ENCODE measurements around the gene SRP68.

Gene SRP68

DNA sequence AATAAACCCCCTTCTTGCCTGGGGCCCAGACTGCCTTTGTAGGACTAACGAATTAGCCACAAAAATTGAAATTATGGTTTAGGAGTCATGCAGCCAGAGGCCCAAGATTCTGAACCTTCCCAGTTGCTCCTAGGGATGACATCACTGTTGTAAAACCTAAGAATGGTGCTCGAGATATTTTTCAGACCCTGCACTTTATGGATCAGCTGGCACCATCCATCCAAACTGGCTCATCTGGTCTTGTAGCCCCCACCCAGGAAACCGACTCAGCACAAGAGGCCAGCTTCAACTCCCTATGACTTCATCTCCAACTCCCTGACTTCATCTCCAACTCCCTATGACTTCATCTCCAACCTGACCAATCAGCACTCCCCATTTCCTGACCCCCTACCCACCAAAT lies 34.3 kb downstream of the SRP68 start:
- H3K4me1 ChIP-seq (ENCODE audit: control insufficient read depth, insufficient read depth, low read length), result no peaks in the 10 kb centered on the region
- H3K9me3 ChIP-seq (ENCODE audit: control insufficient read depth, insufficient read depth, low read depth, low read length), result no peaks in the 10 kb centered on the region
- ChIA-PET CTCF (interaction anchor here (0.6 to 1.5 kb wide), 5 partner anchors 12 to 36 kb away, joined by 3 to 7 read pairs (median 4); no protein-coding TSS in a partner anchor), POLR2A (no interaction called here)
- no peak overlapping the region for H3K27ac ChIP-seq (ENCODE audit: extremely low read depth, low read depth, low read length)
- no peak overlapping the region for H3K4me3 ChIP-seq (ENCODE audit: low read depth, low read length)
- peaks cover 38 to 64% of the 10 kb centered on the region in 2 experiments for H3K36me3 ChIP-seq (ENCODE audit: control insufficient read depth in 2 of 2, insufficient read depth in 1 of 2, low read length in 2 of 2)
- TF ChIP-seq ZNF837 (tag by site-specific recombination; IDR thresholded peaks at IDR 0.05) (no peak), ZBTB17 (tag by site-specific recombination; IDR thresholded peaks at IDR 0.05) (no peak), SP7 (tag by site-specific recombination; IDR thresholded peaks at IDR 0.05) (peak; percentile 50; the same call in 1 of the 2 replicates), ZNF501 (tag by site-specific recombination; IDR thresholded peaks at IDR 0.05) (no peak), ZFP69B (tag by site-specific recombination; IDR thresholded peaks at IDR 0.05) (no peak), ZXDB (tag by site-specific recombination; IDR thresholded peaks at IDR 0.05) (no peak), ZNF48 (tag by site-specific recombination; IDR thresholded peaks at IDR 0.05) (no peak), BCL11B (tag by site-specific recombination; IDR thresholded peaks at IDR 0.05; ENCODE audit: low read depth) (no peak), KLF9 (tag by site-specific recombination; IDR thresholded peaks at IDR 0.05; ENCODE audit: low read depth) (0 out of 2 replicates have a peak, but pooled peaks have one; percentile 13), ZNF555 (tag by site-specific recombination; conservative IDR thresholded peaks at IDR 0.05) (no peak), ZNF664 (tag by site-specific recombination; IDR thresholded peaks at IDR 0.05) (no peak), ZNF768 (tag by site-specific recombination; IDR thresholded peaks at IDR 0.05) (no peak), SP2 (tag by site-specific recombination; IDR thresholded peaks at IDR 0.05) (peak; percentile 39), ZSCAN30 (tag by site-specific recombination; IDR thresholded peaks at IDR 0.05) (no peak), ZNF214 (tag by site-specific recombination; IDR thresholded peaks at IDR 0.05; ENCODE audit: borderline replicate concordance) (no peak), ZNF707 (tag by site-specific recombination; IDR thresholded peaks at IDR 0.05) (no peak), GLIS1 (tag by site-specific recombination; IDR thresholded peaks at IDR 0.05) (no peak), ZNF830 (tag by site-specific recombination; IDR thresholded peaks at IDR 0.05; ENCODE audit: low read depth) (no peak), ZNF335 (tag by site-specific recombination; conservative IDR thresholded peaks at IDR 0.05) (peak; percentile 52), ZBTB8A (tag by site-specific recombination; IDR thresholded peaks at IDR 0.05) (no peak), ZNF184 (tag by site-specific recombination; IDR thresholded peaks at IDR 0.05) (no peak), SETDB1 (IDR thresholded peaks at IDR 0.05; ENCODE audit: insufficient read length, low read length) (no peak), ZNF174 (tag by site-specific recombination; IDR thresholded peaks at IDR 0.05) (no peak), ZNF626 (tag by site-specific recombination; IDR thresholded peaks at IDR 0.05) (no peak), ZNF423 (tag by site-specific recombination; IDR thresholded peaks at IDR 0.05) (no peak)
- TF ChIP-seq, protein P1, sequence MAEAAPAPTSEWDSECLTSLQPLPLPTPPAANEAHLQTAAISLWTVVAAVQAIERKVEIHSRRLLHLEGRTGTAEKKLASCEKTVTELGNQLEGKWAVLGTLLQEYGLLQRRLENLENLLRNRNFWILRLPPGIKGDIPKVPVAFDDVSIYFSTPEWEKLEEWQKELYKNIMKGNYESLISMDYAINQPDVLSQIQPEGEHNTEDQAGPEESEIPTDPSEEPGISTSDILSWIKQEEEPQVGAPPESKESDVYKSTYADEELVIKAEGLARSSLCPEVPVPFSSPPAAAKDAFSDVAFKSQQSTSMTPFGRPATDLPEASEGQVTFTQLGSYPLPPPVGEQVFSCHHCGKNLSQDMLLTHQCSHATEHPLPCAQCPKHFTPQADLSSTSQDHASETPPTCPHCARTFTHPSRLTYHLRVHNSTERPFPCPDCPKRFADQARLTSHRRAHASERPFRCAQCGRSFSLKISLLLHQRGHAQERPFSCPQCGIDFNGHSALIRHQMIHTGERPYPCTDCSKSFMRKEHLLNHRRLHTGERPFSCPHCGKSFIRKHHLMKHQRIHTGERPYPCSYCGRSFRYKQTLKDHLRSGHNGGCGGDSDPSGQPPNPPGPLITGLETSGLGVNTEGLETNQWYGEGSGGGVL (tag by site-specific recombination; IDR thresholded peaks at IDR 0.05), result peak; percentile 53
- TF ChIP-seq, protein P2, sequence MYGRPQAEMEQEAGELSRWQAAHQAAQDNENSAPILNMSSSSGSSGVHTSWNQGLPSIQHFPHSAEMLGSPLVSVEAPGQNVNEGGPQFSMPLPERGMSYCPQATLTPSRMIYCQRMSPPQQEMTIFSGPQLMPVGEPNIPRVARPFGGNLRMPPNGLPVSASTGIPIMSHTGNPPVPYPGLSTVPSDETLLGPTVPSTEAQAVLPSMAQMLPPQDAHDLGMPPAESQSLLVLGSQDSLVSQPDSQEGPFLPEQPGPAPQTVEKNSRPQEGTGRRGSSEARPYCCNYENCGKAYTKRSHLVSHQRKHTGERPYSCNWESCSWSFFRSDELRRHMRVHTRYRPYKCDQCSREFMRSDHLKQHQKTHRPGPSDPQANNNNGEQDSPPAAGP (tag by site-specific recombination; IDR thresholded peaks at IDR 0.05), result peak; percentile 58
- TF ChIP-seq, protein P3, sequence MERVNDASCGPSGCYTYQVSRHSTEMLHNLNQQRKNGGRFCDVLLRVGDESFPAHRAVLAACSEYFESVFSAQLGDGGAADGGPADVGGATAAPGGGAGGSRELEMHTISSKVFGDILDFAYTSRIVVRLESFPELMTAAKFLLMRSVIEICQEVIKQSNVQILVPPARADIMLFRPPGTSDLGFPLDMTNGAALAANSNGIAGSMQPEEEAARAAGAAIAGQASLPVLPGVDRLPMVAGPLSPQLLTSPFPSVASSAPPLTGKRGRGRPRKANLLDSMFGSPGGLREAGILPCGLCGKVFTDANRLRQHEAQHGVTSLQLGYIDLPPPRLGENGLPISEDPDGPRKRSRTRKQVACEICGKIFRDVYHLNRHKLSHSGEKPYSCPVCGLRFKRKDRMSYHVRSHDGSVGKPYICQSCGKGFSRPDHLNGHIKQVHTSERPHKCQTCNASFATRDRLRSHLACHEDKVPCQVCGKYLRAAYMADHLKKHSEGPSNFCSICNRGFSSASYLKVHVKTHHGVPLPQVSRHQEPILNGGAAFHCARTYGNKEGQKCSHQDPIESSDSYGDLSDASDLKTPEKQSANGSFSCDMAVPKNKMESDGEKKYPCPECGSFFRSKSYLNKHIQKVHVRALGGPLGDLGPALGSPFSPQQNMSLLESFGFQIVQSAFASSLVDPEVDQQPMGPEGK (tag by site-specific recombination; IDR thresholded peaks at IDR 0.05), result peak; percentile 65
- TF ChIP-seq, protein P4, sequence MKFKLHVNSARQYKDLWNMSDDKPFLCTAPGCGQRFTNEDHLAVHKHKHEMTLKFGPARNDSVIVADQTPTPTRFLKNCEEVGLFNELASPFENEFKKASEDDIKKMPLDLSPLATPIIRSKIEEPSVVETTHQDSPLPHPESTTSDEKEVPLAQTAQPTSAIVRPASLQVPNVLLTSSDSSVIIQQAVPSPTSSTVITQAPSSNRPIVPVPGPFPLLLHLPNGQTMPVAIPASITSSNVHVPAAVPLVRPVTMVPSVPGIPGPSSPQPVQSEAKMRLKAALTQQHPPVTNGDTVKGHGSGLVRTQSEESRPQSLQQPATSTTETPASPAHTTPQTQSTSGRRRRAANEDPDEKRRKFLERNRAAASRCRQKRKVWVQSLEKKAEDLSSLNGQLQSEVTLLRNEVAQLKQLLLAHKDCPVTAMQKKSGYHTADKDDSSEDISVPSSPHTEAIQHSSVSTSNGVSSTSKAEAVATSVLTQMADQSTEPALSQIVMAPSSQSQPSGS (tag by site-specific recombination; IDR thresholded peaks at IDR 0.05; ENCODE audit: low read depth), result peak; percentile 95
- TF ChIP-seq, protein P5, sequence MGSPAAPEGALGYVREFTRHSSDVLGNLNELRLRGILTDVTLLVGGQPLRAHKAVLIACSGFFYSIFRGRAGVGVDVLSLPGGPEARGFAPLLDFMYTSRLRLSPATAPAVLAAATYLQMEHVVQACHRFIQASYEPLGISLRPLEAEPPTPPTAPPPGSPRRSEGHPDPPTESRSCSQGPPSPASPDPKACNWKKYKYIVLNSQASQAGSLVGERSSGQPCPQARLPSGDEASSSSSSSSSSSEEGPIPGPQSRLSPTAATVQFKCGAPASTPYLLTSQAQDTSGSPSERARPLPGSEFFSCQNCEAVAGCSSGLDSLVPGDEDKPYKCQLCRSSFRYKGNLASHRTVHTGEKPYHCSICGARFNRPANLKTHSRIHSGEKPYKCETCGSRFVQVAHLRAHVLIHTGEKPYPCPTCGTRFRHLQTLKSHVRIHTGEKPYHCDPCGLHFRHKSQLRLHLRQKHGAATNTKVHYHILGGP (tag by site-specific recombination; IDR thresholded peaks at IDR 0.05), result no peak

All from HEK293 (cell line).